ENCODE measurements around the gene PLCB2. TPM values are rescaled to one million over a fixed set of nuclear protein-coding genes. Genes with fewer than 3 reads are reported as not detected.

PLCB2 gene
- total RNA-seq, 1 donor from 2014 or later = 2.6 TPM

GRCh38 chr15:40258544-40258943 lies 49.2 kb downstream of the PLCB2 start:
- Mint-ChIP-seq H3K27ac (ENCODE audit: unreplicated experiment) (no peak overlapping the region), H3K4me1 (ENCODE audit: low read depth, unreplicated experiment) (peaks cover 14% of the 10 kb centered on the region), H3K9me3 (ENCODE audit: unreplicated experiment) (peaks cover 2% of the 10 kb centered on the region), H3K4me3 (ENCODE audit: unreplicated experiment) (no peak overlapping the region), H3K27me3 (ENCODE audit: unreplicated experiment) (peaks cover 11% of the 10 kb centered on the region), H3K36me3 (ENCODE audit: unreplicated experiment) (no peaks in the 10 kb centered on the region)
- TF ChIP-seq, protein P1, sequence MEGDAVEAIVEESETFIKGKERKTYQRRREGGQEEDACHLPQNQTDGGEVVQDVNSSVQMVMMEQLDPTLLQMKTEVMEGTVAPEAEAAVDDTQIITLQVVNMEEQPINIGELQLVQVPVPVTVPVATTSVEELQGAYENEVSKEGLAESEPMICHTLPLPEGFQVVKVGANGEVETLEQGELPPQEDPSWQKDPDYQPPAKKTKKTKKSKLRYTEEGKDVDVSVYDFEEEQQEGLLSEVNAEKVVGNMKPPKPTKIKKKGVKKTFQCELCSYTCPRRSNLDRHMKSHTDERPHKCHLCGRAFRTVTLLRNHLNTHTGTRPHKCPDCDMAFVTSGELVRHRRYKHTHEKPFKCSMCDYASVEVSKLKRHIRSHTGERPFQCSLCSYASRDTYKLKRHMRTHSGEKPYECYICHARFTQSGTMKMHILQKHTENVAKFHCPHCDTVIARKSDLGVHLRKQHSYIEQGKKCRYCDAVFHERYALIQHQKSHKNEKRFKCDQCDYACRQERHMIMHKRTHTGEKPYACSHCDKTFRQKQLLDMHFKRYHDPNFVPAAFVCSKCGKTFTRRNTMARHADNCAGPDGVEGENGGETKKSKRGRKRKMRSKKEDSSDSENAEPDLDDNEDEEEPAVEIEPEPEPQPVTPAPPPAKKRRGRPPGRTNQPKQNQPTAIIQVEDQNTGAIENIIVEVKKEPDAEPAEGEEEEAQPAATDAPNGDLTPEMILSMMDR (IDR thresholded peaks at IDR 0.05; ENCODE audit: partially characterized antibody, unreplicated experiment) = no peak
- no peak for DNase-seq

GRCh38 chr15:40257656-40258450 lies 49.9 kb downstream of the PLCB2 start:
- Mint-ChIP-seq H3K36me3 (ENCODE audit: unreplicated experiment) (no peaks in the 10 kb centered on the region), H3K4me3 (ENCODE audit: unreplicated experiment) (no peak overlapping the region), H3K9me3 (ENCODE audit: unreplicated experiment) (peaks cover 2% of the 10 kb centered on the region), H3K27ac (ENCODE audit: unreplicated experiment) (no peak overlapping the region), H3K27me3 (ENCODE audit: unreplicated experiment) (peaks cover 14% of the 10 kb centered on the region), H3K4me1 (ENCODE audit: low read depth, unreplicated experiment) (peaks cover 14% of the 10 kb centered on the region)
- DNase-seq = no peak
- TF ChIP-seq, protein P1 (IDR thresholded peaks at IDR 0.05; ENCODE audit: partially characterized antibody, unreplicated experiment) = no peak

DNA sequence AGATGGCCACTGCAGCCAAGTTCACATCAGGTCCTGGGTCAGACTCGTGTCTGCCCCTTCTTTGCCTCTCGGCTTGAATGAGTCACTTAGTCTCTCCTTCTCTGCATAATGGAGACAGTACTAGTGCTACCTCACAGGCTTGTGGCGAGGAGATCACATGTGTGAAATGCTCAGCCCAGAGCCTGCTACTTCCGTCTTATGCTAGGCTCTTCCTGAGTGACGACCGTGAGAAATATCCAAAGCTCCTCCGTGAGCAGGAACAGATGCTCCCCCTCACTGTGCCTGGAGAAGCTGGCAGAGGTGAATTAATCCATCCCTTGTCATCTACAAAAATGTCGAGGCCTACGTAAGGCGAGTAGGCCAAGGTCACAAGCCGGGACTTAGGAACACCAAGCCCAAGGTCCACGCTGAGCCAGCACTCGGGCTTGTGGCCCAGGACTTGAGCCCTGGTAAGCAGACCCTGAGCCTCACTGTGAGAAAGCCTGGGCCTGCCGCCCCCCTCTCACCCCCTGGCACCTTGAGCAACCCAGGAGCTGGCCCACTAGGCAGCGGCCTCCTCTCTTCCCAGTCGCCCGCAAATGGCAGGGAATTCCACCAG lies 51.0 kb downstream of the PLCB2 start:
- peaks cover 14% of the 10 kb centered on the region for H3K4me1 Mint-ChIP-seq (ENCODE audit: low read depth, unreplicated experiment)
- DNase-seq = no peak
- H3K27me3 Mint-ChIP-seq (ENCODE audit: unreplicated experiment) = peaks cover 10% of the 10 kb centered on the region
- H3K4me3 Mint-ChIP-seq (ENCODE audit: unreplicated experiment) = no peak overlapping the region
- H3K9me3 Mint-ChIP-seq (ENCODE audit: unreplicated experiment) = peaks cover 2% of the 10 kb centered on the region
- TF ChIP-seq, protein P1 (IDR thresholded peaks at IDR 0.05; ENCODE audit: partially characterized antibody, unreplicated experiment) = no peak
- peak overlapping the region; percentile 8 for H3K27ac Mint-ChIP-seq (ENCODE audit: unreplicated experiment)
- no peaks in the 10 kb centered on the region for H3K36me3 Mint-ChIP-seq (ENCODE audit: unreplicated experiment)

GRCh38 chr15:40255033-40255432 lies 52.7 kb downstream of the PLCB2 start:
- TF ChIP-seq, protein P1 (IDR thresholded peaks at IDR 0.05; ENCODE audit: partially characterized antibody, unreplicated experiment) = no peak
- H3K4me3 Mint-ChIP-seq (ENCODE audit: unreplicated experiment) = no peak overlapping the region
- H3K36me3 Mint-ChIP-seq (ENCODE audit: unreplicated experiment) = no peaks in the 10 kb centered on the region
- H3K27ac Mint-ChIP-seq (ENCODE audit: unreplicated experiment) = no peak overlapping the region
- H3K9me3 Mint-ChIP-seq (ENCODE audit: unreplicated experiment) = peaks cover 2% of the 10 kb centered on the region
- H3K4me1 Mint-ChIP-seq (ENCODE audit: low read depth, unreplicated experiment) = peaks cover 14% of the 10 kb centered on the region
- peaks cover 17% of the 10 kb centered on the region for H3K27me3 Mint-ChIP-seq (ENCODE audit: unreplicated experiment)
- no peak for DNase-seq

DNA sequence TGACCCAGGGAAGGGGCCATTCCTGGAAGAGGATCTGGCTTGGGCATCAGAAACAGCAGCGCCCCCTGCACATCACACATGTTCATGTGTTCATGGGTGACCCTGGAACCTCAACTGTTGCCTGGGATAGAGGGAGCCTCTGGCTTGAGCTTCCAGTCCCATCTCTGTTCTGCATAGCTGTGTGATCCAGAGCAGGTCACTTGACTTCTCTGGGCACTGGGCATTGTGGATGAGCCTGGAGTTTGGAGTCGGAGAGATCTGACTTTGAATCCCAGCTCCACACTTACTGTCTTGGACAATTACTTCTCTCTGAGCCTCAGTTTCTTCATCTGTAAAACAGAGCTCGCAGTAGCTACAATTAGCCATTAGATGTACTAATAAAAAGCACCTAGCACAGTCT lies 53.3 kb downstream of the PLCB2 start:
- peaks cover 14% of the 10 kb centered on the region for H3K4me1 Mint-ChIP-seq (ENCODE audit: low read depth, unreplicated experiment)
- no peak overlapping the region for H3K4me3 Mint-ChIP-seq (ENCODE audit: unreplicated experiment)
- H3K36me3 Mint-ChIP-seq (ENCODE audit: unreplicated experiment) = no peaks in the 10 kb centered on the region
- TF ChIP-seq, protein P1 (IDR thresholded peaks at IDR 0.05; ENCODE audit: partially characterized antibody, unreplicated experiment) = no peak
- DNase-seq = no peak
- H3K9me3 Mint-ChIP-seq (ENCODE audit: unreplicated experiment) = peaks cover 2% of the 10 kb centered on the region
- peaks cover 17% of the 10 kb centered on the region for H3K27me3 Mint-ChIP-seq (ENCODE audit: unreplicated experiment)
- H3K27ac Mint-ChIP-seq (ENCODE audit: unreplicated experiment) = no peak overlapping the region
